ENCODE data around the gene DOK4. TPM values are rescaled to one million over a fixed set of nuclear protein-coding genes. Genes with fewer than 3 reads are reported as not detected.

DOK4 gene
- total RNA-seq, 4 donors from 2014 or later, result 2.2 to 3.6 (median 2.9) TPM

DNA sequence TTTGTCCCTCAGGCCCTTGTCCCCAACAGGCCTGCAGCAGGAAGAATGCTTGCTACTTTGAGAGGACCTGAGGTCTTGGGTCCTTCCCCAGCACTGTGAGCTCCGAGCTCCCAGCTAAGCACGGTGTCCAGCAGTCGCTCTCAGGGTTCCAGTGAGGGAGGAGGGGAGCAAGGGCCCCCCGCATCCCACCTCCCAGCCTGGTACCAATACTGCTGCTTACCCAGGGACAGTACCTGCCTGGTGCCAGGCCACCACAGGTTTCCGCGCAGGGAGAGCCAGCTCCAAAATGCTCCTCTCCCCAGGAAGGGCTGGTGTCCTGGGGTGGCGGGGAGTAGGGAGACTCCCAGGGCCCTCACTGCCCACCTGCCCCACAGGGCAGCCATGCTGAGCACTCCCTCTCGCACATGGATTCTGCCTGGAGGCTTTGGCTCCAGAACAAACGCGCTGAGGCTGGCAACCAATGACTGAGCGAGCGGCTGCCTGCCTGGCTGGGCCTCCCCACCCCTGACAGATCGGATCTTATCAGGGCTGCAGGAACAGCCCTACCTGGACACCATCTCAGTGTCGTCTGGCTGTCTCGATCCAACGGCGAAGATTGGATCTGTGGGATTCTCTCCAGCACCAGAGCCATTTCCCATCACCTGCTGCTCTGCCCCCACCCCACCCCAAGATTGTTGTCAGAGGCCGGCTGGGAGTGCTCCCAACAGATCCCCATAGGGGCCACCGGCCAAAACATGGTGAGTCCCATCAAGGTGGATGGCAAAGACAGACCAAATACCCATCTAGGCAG, 2.4 kb downstream of the DOK4 start:
- in situ Hi-C loops (cut with MboI; ENCODE audit: low sequenced_read_pairs in 4 of 4) (no loop called here), intact Hi-C loops (cut with DNase I; ENCODE audit: low total_unique reads) (no loop called here)
- Histone ChIP-seq H3K4me1 (peaks cover 5 to 17% of the 10 kb centered on the region in 2 donors), H3K27me3 (peaks cover 0 to 4% (median 0%) of the 10 kb centered on the region in 3 donors), H3K27ac (no peak overlapping the region), H3K36me3 (no peaks in the 10 kb centered on the region), H3K9me3 (no peaks in the 10 kb centered on the region), H3K4me3 (no peak overlapping the region)
- no peak for ATAC-seq
- TF ChIP-seq CTCF (IDR thresholded peaks at IDR 0.05 in 4 of 5, conservative IDR thresholded peaks at IDR 0.05 in 1 of 5), result no peak
- no peak for TF ChIP-seq POLR2A (IDR thresholded peaks at IDR 0.05)
- DNase-seq, result no peak

GRCh38 chr16:57482845-57483545, 3.3 kb downstream of the DOK4 start:
- Histone ChIP-seq H3K9me3 (no peaks in the 10 kb centered on the region), H3K4me1 (peaks cover 5 to 18% of the 10 kb centered on the region in 2 donors), H3K27ac (no peak overlapping the region), H3K27me3 (peaks cover 0 to 4% (median 0%) of the 10 kb centered on the region in 3 donors), H3K36me3 (no peaks in the 10 kb centered on the region), H3K4me3 (no peak overlapping the region)
- no peak for DNase-seq
- intact Hi-C loops (cut with DNase I; ENCODE audit: low total_unique reads) (no loop called here), in situ Hi-C loops (cut with MboI; ENCODE audit: low sequenced_read_pairs in 4 of 4) (no loop called here)
- ATAC-seq, result no peak
- TF ChIP-seq POLR2A (IDR thresholded peaks at IDR 0.05) (no peak), CTCF (IDR thresholded peaks at IDR 0.05 in 4 of 5, conservative IDR thresholded peaks at IDR 0.05 in 1 of 5) (no peak)

GRCh38 chr16:57481421-57481820, 4.9 kb downstream of the DOK4 start:
- TF ChIP-seq CTCF (IDR thresholded peaks at IDR 0.05 in 4 of 5, conservative IDR thresholded peaks at IDR 0.05 in 1 of 5) (no peak), POLR2A (IDR thresholded peaks at IDR 0.05) (no peak)

GRCh38 chr16:57480754-57481230, 5.5 kb downstream of the DOK4 start:
- H3K27me3 ChIP-seq, result peaks cover 0 to 4% (median 0%) of the 10 kb centered on the region in 3 donors
- ATAC-seq (no peak), DNase-seq (no peak)
- intact Hi-C loops (cut with DNase I; ENCODE audit: low total_unique reads) (no loop called here), in situ Hi-C loops (cut with MboI; ENCODE audit: low sequenced_read_pairs in 4 of 4) (no loop called here)
- no peaks in the 10 kb centered on the region for H3K9me3 ChIP-seq
- peak overlapping the region in 1 of 4 donors; percentile 58 for H3K27ac ChIP-seq
- no peak overlapping the region for H3K4me3 ChIP-seq
- H3K4me1 ChIP-seq, result peaks cover 0 to 10% of the 10 kb centered on the region in 2 donors
- TF ChIP-seq CTCF (IDR thresholded peaks at IDR 0.05 in 4 of 5, conservative IDR thresholded peaks at IDR 0.05 in 1 of 5) (no peak), POLR2A (IDR thresholded peaks at IDR 0.05) (no peak)
- no peaks in the 10 kb centered on the region for H3K36me3 ChIP-seq

More at GRCh38 chr16:57481421-57481820, 4.9 kb downstream of the DOK4 start:
- H3K4me3 ChIP-seq, result no peak overlapping the region
- no peak for ATAC-seq
- no peak for DNase-seq
- in situ Hi-C loops (cut with MboI; ENCODE audit: low sequenced_read_pairs in 4 of 4), result no loop called here
- H3K36me3 ChIP-seq, result no peaks in the 10 kb centered on the region
- peaks cover 0 to 4% (median 0%) of the 10 kb centered on the region in 3 donors for H3K27me3 ChIP-seq
- no peaks in the 10 kb centered on the region for H3K9me3 ChIP-seq
- no peak overlapping the region for H3K27ac ChIP-seq
- peaks cover 0 to 10% of the 10 kb centered on the region in 2 donors for H3K4me1 ChIP-seq
- intact Hi-C loops (cut with DNase I; ENCODE audit: low total_unique reads), result no loop called here
